DND-41 (cell line): ENCODE data around the gene TUBA3C.

Experiments
- CTCF ChIP-seq: IDR thresholded peaks from 2 replicates; pipeline ENCODE4 v1.5.1; 2012; ENCODE audit warnings: borderline replicate concordance, low read length, moderate library complexity, mild to moderate bottlenecking; ENCODE audit not compliant: poor library complexity, severe bottlenecking; ENCODE audit errors: extremely low read depth
- EZH2 ChIP-seq: IDR thresholded peaks from 3 replicates; pipeline ENCODE4 v1.6.1; 2012; ENCODE audit warnings: borderline replicate concordance, low read depth, mild to moderate bottlenecking, moderate library complexity, low read length, inconsistent platforms; ENCODE audit not compliant: severe bottlenecking

GRCh38 chr13:19161308-19161707 lies 20.3 kb downstream of the TUBA3C start:
- no peak for TF ChIP-seq CTCF
- no peak for TF ChIP-seq EZH2
